ENCODE results near the gene SESN1.
A peak's percentile ranks its signal among the peaks of the same experiment; 100 is the strongest.

SESN1 gene

GRCh38 chr6:108961985-108962384, 132.7 kb downstream of the SESN1 start:
- H3K27ac ChIP-seq, result no peak overlapping the region
- no peaks in the 10 kb centered on the region for H3K36me3 ChIP-seq (ENCODE audit: control insufficient read depth, insufficient read depth, low read length)
- no peak overlapping the region for H2AFZ ChIP-seq
- H3K9ac ChIP-seq, result no peak overlapping the region
- H3K4me2 ChIP-seq (ENCODE audit: low read length), result no peak overlapping the region
- no peaks in the 10 kb centered on the region for H3K79me2 ChIP-seq
- TF ChIP-seq CTCF (IDR thresholded peaks at IDR 0.05), result no peak
- H3K4me3 ChIP-seq (ENCODE audit: low read depth, low read length), result no peak overlapping the region
- H3K4me1 ChIP-seq, result peaks cover 21% of the 10 kb centered on the region
- H3K27me3 ChIP-seq (ENCODE audit: control insufficient read depth, insufficient read depth, low read length), result no peaks in the 10 kb centered on the region
- H3K9me3 ChIP-seq (ENCODE audit: control insufficient read depth, low read length), result no peaks in the 10 kb centered on the region

GRCh38 chr6:108961077-108961476, 133.6 kb downstream of the SESN1 start:
- Histone ChIP-seq H3K27ac (no peak overlapping the region), H3K4me2 (ENCODE audit: low read length) (no peak overlapping the region), H2AFZ (no peak overlapping the region), H3K4me1 (peaks cover 13% of the 10 kb centered on the region), H3K9ac (no peak overlapping the region), H3K9me3 (ENCODE audit: control insufficient read depth, low read length) (no peaks in the 10 kb centered on the region), H3K79me2 (no peaks in the 10 kb centered on the region), H3K36me3 (ENCODE audit: control insufficient read depth, insufficient read depth, low read length) (no peaks in the 10 kb centered on the region), H3K27me3 (ENCODE audit: control insufficient read depth, insufficient read depth, low read length) (no peaks in the 10 kb centered on the region), H3K4me3 (ENCODE audit: low read depth, low read length) (no peak overlapping the region)
- no peak for TF ChIP-seq CTCF (IDR thresholded peaks at IDR 0.05)

- H3K27ac ChIP-seq, result no peak overlapping the region
- H2AFZ ChIP-seq, result no peak overlapping the region
- H3K4me2 ChIP-seq (ENCODE audit: low read length), result no peak overlapping the region
- no peak for TF ChIP-seq CTCF (IDR thresholded peaks at IDR 0.05)
- no peaks in the 10 kb centered on the region for H3K9me3 ChIP-seq (ENCODE audit: control insufficient read depth, low read length)
- H3K36me3 ChIP-seq (ENCODE audit: control insufficient read depth, insufficient read depth, low read length), result no peaks in the 10 kb centered on the region
- no peak overlapping the region for H3K9ac ChIP-seq
- no peak overlapping the region for H3K4me3 ChIP-seq (ENCODE audit: low read depth, low read length)
- H3K4me1 ChIP-seq, result peaks cover 14% of the 10 kb centered on the region
- H3K79me2 ChIP-seq, result no peaks in the 10 kb centered on the region
- no peaks in the 10 kb centered on the region for H3K27me3 ChIP-seq (ENCODE audit: control insufficient read depth, insufficient read depth, low read length)
Measured at GRCh38 chr6:108960601-108961000, 134.0 kb downstream of the SESN1 start.

GRCh38 chr6:108959972-108960582, 134.6 kb downstream of the SESN1 start:
- Histone ChIP-seq H2AFZ (peak overlapping the region; percentile 7), H3K4me3 (ENCODE audit: low read depth, low read length) (no peak overlapping the region), H3K36me3 (ENCODE audit: control insufficient read depth, insufficient read depth, low read length) (no peaks in the 10 kb centered on the region), H3K79me2 (no peaks in the 10 kb centered on the region), H3K9ac (no peak overlapping the region), H3K4me2 (ENCODE audit: low read length) (no peak overlapping the region), H3K9me3 (ENCODE audit: control insufficient read depth, low read length) (no peaks in the 10 kb centered on the region), H3K27ac (no peak overlapping the region), H3K4me1 (peaks cover 18% of the 10 kb centered on the region), H3K27me3 (ENCODE audit: control insufficient read depth, insufficient read depth, low read length) (no peaks in the 10 kb centered on the region)
- TF ChIP-seq CTCF (IDR thresholded peaks at IDR 0.05), result no peak

Measured in parathyroid adenoma (tissue), 2 donors.